ENCODE results near the gene TIMM23B. TPM values are rescaled to one million over a fixed set of nuclear protein-coding genes. Genes with fewer than 3 reads are reported as not detected.
"Not testable (repeated sequence)": the region's sequence is repeated elsewhere in the genome, so short reads cannot be mapped to it uniquely, and the experiment has no call there.

The TIMM23B gene
- 15.3 TPM for polyA plus RNA-seq (ENCODE audit: insufficient read length)

- DNase-seq, result peak; percentile 83
Measured at GRCh38 chr10:49941447-49942338, at the start of gene TIMM23B, which contains the start of gene PARG. Gene TIMM23B, plus strand, starts transcription at chr10:49942053. Its CDS starts 142 bp downstream, at chr10:49942195. Gene PARG, minus strand, starts transcription at chr10:49942027. Its CDS starts 302 bp downstream, at chr10:49941725.

DNA sequence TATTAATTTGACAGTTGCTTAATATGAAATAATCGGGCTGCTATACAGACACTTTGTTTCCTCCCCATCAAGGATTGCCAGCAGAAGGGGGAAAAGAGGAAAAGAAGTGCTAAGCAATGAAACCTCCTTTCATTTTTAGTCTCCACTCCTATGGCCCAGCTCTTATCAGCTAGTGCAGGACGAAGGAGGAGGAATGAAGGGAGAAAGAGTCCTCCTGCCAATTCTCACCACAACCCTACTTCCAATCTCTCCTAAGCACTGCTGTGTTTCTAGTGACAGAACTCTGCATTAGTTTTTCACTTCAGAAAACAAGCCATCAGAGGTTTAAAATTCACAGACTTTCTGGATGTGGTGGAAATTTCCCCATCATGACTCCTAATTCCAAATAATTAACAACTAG lies 41.9 kb upstream of the TIMM23B start:
- not testable (repeated sequence) for DNase-seq

DNA sequence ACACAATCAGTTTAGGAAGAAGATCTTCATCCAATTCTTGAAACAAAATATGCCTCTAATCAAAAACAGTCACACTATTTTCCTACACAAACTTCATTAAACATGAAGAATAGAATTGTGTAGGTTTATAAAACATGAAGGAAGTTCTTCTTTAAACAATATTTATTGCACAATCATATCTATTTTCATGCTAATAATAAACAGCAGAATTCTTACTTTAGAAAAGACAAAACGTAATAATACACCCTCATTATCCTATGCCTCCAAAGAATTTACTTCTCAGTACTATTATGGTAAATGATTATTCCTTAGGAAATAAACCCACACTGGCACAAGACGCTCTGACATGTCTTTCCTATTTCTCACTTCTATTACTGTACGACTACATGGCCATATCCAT lies 41.4 kb upstream of the TIMM23B start:
- not testable (repeated sequence) for DNase-seq

GRCh38 chr10:49903829-49904228 lies 38.0 kb upstream of the TIMM23B start:
- DNase-seq, result not testable (repeated sequence)

DNA sequence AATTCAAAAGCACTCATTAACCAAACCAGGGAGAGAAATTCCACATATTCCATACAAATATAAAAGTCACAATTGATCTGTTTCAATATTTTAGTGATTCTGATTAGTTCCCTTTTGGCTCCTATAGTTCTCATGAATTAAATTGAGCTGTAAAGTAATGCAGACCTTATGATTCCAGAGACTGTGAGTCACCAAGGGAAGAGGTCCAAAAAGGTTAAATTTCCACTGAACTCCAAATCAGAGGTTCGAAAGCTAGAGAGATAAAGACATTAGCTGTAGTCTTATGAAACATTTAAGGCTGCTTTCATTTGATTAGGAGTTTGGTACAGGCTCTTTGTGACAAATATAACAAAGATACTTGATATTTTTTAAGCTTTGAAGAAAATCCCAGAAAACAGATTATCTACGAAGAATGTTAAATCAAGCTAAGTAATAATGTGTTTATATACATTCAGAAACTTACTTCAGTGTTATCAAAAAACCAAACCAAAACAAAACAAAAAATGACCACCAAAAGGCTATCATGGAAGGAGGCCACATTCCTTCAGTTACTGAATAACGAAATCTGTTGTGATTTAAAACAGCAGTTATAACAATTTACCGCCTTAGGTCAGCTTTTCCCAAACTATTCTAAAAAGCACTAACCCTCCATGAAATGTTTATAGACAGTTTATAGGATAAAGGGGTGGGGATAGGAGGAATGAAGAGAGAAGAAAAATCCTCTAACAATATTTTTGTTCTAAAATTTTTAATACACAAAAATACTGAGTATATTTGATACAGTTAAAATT lies 33.4 kb upstream of the TIMM23B start:
- DNase-seq, result not testable (repeated sequence)

- DNase-seq, result not testable (repeated sequence)
Measured at GRCh38 chr10:49910295-49910694, 31.6 kb upstream of the TIMM23B start.

GRCh38 chr10:49916451-49916850 lies 25.4 kb upstream of the TIMM23B start:
- not testable (repeated sequence) for DNase-seq

GRCh38 chr10:49917927-49918326 lies 23.9 kb upstream of the TIMM23B start:
- DNase-seq, result not testable (repeated sequence)

DNA sequence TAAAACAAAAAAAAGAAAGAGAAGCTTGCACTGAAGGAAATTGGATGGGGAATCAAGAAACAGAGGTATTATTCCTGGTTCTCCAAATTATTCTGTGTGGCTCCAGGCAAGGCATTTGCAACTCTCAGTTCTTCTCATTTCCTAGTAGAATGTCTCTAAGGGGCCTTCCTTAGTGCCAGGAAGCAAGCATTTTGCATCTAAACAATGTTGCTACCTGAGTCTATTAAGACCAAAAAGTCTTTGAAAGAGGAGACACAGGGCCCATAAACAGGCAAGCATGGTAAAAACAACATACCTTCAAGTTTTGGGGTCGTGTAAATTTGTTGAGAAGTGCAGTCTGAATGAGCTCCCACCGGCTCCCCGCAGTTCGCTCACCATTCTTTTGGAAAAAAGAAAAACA lies 19.8 kb upstream of the TIMM23B start:
- DNase-seq, result not testable (repeated sequence)

DNA sequence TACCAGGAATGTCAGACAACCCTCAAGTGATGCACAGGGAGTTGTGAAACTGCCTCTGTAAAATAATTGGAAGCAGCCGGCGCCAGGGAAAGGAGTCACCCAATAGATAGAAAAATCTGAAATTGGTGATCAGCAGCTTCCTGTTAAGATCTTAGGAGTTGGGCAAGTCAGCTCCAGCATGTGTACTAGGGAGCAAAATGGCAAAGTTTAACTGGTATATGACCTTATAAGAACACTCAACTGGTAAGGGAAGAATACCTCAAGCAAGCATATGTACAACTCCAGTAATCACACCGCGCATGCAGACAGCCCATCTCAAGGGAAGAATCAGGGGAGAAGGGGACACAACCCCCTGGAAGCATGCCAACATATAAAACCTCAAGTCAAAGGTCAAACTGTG lies 18.3 kb upstream of the TIMM23B start:
- not testable (repeated sequence) for DNase-seq

DNA sequence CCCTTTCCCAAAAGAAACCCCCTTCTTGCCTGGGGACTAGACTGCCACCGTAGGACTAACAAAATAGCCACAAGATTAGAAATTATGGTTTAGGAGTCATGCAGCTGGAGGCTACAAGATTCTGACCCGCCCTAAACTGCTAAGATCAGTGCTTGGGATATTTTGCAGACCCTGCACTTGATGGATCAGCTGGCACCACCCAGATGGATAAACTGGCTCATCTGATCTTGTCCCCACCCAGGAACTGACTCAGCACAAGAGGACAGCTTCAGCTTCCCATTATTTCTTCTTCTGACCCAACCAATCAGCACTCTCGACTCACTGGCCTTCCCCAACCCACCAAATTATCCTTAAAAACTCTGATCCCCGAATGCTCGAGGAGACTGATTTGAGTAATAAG lies 10.6 kb upstream of the TIMM23B start:
- DNase-seq, result not testable (repeated sequence)

- DNase-seq, result not testable (repeated sequence)
Measured at GRCh38 chr10:49931959-49932728, 9.7 kb upstream of the TIMM23B start.

DNA sequence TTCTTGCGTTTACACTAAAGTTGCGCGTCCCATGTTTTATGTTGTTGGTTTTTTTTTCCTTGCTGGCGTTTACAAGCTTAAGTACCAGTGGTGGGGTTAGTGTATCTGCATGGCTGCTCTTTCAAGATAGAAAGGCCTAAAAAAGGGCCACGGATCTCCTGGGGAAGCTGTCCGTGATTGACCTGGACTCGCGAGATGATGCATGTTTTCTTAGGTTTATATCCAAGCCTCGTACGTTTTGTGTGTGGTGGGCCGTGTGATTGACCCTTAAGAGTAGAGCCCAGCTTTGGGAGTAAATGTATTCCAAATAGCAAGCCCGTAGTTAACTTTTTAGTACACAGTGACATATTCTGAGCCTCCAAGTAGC lies 469 bp downstream of the TIMM23B start:
- DNase-seq, result not testable (repeated sequence)

- DNase-seq, result not testable (repeated sequence)
Measured at GRCh38 chr10:49943607-49944006, 1.8 kb downstream of the TIMM23B start.

GRCh38 chr10:49948142-49948541 lies 6.3 kb downstream of the TIMM23B start:
- not testable (repeated sequence) for DNase-seq

DNA sequence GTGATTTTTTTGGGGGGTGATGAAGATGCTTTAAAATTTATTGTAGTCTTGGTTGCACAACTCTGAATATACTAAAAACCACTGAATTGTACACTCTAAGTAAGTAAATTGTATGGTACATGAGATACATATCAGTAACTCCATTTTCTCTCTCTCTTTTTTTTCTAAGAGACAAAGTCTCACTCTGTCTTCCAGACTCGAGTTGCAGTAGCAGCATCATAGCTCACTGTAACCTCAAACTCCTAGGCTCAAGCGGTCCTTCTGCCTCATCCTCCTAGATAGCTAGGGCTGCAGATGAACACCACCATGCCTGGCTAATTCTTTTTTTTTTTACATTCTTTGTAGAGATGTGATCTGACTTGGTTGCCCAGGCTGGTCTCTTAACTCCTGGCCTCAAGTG lies 6.9 kb downstream of the TIMM23B start:
- DNase-seq, result not testable (repeated sequence)

GRCh38 chr10:49952006-49952405 lies 10.2 kb downstream of the TIMM23B start:
- DNase-seq, result not testable (repeated sequence)

GRCh38 chr10:49953122-49953521 lies 11.3 kb downstream of the TIMM23B start:
- not testable (repeated sequence) for DNase-seq

- DNase-seq, result not testable (repeated sequence)
Measured at GRCh38 chr10:49970331-49970857, 28.5 kb downstream of the TIMM23B start.

DNA sequence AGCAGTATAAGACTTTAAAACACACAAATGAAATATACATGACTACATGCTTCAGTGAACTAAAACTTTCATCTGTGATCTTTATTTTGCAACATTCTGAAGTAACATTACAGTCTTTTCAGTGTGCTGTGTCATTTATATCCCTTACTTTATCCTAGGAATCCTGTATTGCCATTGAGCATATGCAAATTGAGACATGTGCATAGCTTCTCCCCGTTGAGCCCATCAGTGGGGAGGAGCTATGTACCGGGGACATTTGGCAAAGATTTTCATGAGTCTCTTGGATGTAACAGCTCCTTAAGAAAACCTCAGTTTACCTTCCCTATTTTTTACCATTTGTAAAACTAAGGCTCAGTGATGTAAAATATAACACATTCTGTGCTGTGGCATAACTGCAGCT lies 29.6 kb downstream of the TIMM23B start:
- not testable (repeated sequence) for DNase-seq

GRCh38 chr10:49972094-49972493 lies 30.2 kb downstream of the TIMM23B start:
- not testable (repeated sequence) for DNase-seq

DNA sequence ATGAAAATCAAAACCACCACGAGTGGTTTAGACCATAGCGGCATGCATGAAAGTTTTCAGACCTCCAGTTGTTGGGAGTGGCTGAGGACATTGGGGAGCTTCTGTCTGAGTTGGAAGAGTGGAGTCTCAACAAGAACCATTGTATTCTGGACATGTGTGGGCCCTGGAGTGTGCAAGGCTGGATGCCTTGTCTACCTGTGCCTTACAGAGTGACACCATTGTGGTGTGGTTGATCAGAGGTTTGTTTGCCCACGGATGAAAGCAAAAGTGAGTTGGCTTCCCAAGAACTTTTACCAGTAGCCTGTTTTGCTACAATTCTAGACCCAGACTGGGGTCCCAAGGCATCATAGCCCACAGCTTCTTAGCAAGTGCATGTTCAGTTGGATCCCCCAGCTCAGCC lies 35.9 kb downstream of the TIMM23B start:
- DNase-seq, result not testable (repeated sequence)

All from hindlimb muscle (tissue), 1 donor.